ENCODE results near the gene LECT2. TPM values are rescaled to one million over a fixed set of nuclear protein-coding genes. Genes with fewer than 3 reads are reported as not detected.

LECT2 gene
- total and polyA plus RNA-seq, 12 donors: not detected

GRCh38 chr5:135900276-135900675, 54.5 kb downstream of the LECT2 start:
- Histone ChIP-seq H3K4me3 (no peak overlapping the region), H3K4me1 (replicated peaks in 1 of 2) (no peaks in the 10 kb centered on the region), H3K9me3 (replicated peaks in 1 of 3) (no peaks in the 10 kb centered on the region), H3K27ac (no peak overlapping the region), H3K27me3 (peaks cover 9% of the 10 kb centered on the region), H3K36me3 (replicated peaks in 1 of 2) (no peaks in the 10 kb centered on the region)
- no peak for TF ChIP-seq POLR2A (IDR thresholded peaks at IDR 0.05)
- TF ChIP-seq, protein P1, sequence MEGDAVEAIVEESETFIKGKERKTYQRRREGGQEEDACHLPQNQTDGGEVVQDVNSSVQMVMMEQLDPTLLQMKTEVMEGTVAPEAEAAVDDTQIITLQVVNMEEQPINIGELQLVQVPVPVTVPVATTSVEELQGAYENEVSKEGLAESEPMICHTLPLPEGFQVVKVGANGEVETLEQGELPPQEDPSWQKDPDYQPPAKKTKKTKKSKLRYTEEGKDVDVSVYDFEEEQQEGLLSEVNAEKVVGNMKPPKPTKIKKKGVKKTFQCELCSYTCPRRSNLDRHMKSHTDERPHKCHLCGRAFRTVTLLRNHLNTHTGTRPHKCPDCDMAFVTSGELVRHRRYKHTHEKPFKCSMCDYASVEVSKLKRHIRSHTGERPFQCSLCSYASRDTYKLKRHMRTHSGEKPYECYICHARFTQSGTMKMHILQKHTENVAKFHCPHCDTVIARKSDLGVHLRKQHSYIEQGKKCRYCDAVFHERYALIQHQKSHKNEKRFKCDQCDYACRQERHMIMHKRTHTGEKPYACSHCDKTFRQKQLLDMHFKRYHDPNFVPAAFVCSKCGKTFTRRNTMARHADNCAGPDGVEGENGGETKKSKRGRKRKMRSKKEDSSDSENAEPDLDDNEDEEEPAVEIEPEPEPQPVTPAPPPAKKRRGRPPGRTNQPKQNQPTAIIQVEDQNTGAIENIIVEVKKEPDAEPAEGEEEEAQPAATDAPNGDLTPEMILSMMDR (IDR thresholded peaks at IDR 0.05): no peak
- DNase-seq: no peak
- intact Hi-C loops (cut with DNase I): no loop called here
- WGBS, 4 donors: 73 to 78% (median 76%) methylated on average over 3 of the region's 3 CpGs

DNA sequence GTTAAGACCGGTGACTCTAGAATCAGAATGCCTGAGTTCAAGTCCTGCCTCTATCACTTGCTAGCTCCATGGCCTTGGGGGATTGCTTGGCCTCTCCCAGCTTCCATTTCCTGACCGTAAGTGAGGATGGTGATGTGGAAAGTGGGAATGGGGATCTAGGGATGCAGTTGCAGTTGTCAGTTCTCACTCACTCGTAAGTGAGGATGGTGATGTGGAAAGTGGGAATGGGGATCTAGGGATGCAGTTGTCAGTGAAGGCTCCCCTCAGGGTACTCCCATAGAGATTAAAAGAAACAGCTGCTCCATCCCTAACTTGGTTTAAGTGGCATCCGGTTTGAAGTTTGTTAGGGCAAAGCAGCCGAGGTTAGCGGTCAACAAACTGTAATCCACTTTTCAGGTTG, 56.1 kb downstream of the LECT2 start:
- 84 to 94% (median 87%) methylated on average over 6 of the region's 6 CpGs for WGBS, 4 donors
- Histone ChIP-seq H3K27ac (no peak overlapping the region), H3K4me3 (no peak overlapping the region), H3K27me3 (peaks cover 12% of the 10 kb centered on the region), H3K36me3 (replicated peaks in 1 of 2) (no peaks in the 10 kb centered on the region), H3K4me1 (replicated peaks in 1 of 2) (no peaks in the 10 kb centered on the region), H3K9me3 (replicated peaks in 1 of 3) (no peaks in the 10 kb centered on the region)
- DNase-seq: no peak
- intact Hi-C loops (cut with DNase I): no loop called here
- TF ChIP-seq POLR2A (IDR thresholded peaks at IDR 0.05): no peak
- TF ChIP-seq, protein P1 (IDR thresholded peaks at IDR 0.05): no peak

Other genes with a start within 250 kb of the LECT2 start
- gene SLC25A48, start 120.3 kb downstream of the LECT2 start, total RNA-seq: not detected
- gene SLC25A48, start 120.3 kb downstream of the LECT2 start, polyA plus RNA-seq: not detected
- not detected for gene IL9, start 59.1 kb downstream of the LECT2 start, total RNA-seq
- gene IL9, start 59.1 kb downstream of the LECT2 start, polyA plus RNA-seq: not detected
- 100 to 1,000 TPM in 5 of 9 donors, 10 to 100 TPM in 4; 26.8 to 200 (median 105) TPM for gene TGFBI, start 74.0 kb upstream of the LECT2 start, total RNA-seq
- 100 to 1,000 TPM in 2 of 3 donors, 10 to 100 TPM in 1; 42.9 to 126 (median 103) TPM for gene TGFBI, start 74.0 kb upstream of the LECT2 start, polyA plus RNA-seq
- 10 to 100 TPM; 27.4 to 76.6 (median 54.7) TPM for gene SMAD5, start 177.9 kb upstream of the LECT2 start, total RNA-seq
- 10 to 100 TPM in 1 of 3 donors, 1 to 10 TPM in 2; 6.4 to 31.9 (median 6.9) TPM for gene SMAD5, start 177.9 kb upstream of the LECT2 start, polyA plus RNA-seq
- not detected for gene SMIM32, start 238.2 kb upstream of the LECT2 start, total RNA-seq
- gene SMIM32, start 238.2 kb upstream of the LECT2 start, polyA plus RNA-seq: not detected